Metanephros (tissue), 2 donors: ENCODE data around the gene B3GAT3. TPM values are rescaled to one million over a fixed set of nuclear protein-coding genes. Genes with fewer than 3 reads are reported as not detected.

Experiments
- small RNA-seq: library from RNA; depleted of rRNA; stranded (forward); fragments of <200 nt; gene quantifications from one replicate; pipeline ENCODE3, GENCODE V24; 2014; ENCODE audit warnings: low replicate concordance
- total RNA-seq: library from RNA; depleted of rRNA; stranded (reverse); fragments of >200 nt; gene quantifications from one replicate; pipeline ENCODE4 v1.2.3, GENCODE V29; 2014

Gene B3GAT3
- 28.3 TPM for total RNA-seq

GRCh38 chr11:62621567-62622470 lies at the start of gene B3GAT3:
Gene B3GAT3 (minus strand): TSS chr11:62621986. CDS start chr11:62621947, 39 bp downstream.

GRCh38 chr11:62665075-62665598 lies 43.4 kb upstream of the B3GAT3 start, which contains the start of the genes C11orf98 and CSKMT:
Gene C11orf98 (minus strand): TSS chr11:62665210. CDS start chr11:62665169, 41 bp downstream.
Gene CSKMT (plus strand): TSS chr11:62665312. CDS start chr11:62665880, 568 bp downstream.

GRCh38 chr11:62645946-62646824 lies 24.4 kb upstream of the B3GAT3 start, which contains the start of gene GANAB:
Gene GANAB (minus strand): TSS chr11:62646613. CDS start chr11:62646599, 14 bp downstream.

GRCh38 chr11:62612366-62613290 lies 9.2 kb downstream of the B3GAT3 start, which contains the start of the genes EML3 and ROM1:
Gene EML3 (minus strand): TSS chr11:62612775. CDS start chr11:62612457, 318 bp downstream.
Gene ROM1 (plus strand): TSS chr11:62613257. CDS start chr11:62613282, 25 bp downstream.

GRCh38 chr11:62601372-62602140 lies 20.2 kb downstream of the B3GAT3 start, which contains the start of gene MTA2:
Gene MTA2 (minus strand): TSS chr11:62601865. CDS start chr11:62601450, 415 bp downstream.

DNA sequence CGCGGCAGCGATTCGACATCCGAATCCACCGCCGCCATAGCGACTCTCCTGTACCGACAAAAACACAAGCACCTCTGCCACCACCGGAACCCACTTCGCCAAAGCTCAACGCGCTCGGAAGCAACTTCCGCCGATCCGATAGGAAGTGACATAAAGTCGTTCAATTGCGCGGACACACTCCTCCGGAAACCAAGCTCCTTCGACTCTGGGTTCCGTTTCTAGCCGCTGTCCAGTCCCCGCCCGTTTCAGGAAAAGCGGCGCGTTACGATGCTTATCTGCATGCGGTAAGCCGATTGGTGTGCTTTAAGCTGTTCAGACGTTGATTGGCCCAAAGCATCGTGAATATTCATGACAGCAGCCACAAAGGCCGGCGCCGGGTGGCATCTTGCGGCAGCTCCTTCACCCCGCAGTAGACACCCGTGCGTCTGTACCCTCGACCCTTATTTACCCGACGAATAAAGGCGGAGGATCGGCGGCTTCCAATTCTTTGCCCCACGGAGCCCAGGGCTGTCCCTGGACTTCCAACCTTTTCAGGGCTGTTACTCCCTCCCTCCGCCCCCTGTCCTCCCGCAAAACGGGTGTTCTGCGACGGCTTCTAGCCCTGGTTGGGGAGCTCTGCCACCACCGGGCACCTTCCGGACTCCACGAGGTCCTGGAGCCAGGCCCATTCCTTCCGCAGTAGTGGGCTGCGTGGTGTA lies 30.2 kb downstream of the B3GAT3 start, which contains the start of gene TUT1:
TSS of gene TUT1 (minus strand) at position 76 of the 698 bp plus-strand sequence. CDS start at position 38, 38 bp downstream.

DNA sequence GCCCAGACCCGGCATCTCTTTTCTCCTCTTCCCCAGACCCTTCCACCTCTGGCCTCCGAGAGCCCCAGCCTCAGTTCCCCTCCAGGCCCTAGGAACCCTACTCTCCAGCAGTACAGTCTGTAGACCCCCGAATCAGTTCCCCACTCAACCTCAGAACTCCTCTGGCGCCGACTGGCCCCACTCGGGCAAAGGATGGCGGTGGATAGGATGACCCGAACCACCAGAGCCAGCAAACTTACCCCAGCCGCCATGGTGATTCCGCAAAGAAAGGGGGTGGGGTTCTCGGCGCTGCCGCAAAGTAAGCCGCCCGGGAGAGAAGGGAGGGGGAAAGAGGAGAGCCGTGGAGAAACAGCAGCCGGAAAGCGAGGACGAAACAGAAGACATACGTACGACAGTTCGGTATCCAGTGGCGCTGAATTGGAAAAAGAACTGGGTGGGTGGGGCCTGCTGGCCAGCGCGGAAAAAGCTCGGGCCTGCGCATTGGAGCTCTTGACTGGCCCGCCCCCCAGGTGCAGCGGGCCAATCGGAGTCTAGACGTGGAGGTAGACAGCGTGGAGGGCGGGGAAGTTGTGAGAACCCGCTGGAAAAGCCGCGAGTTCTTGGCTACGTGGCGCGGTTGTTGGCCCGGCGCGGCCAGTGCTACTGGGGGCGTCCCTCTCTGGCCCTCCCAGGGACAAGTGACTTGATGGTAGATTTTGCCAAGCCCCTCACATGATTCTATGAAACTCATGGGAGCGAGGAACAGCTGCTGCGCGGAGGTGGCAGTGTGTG lies 48.0 kb downstream of the B3GAT3 start, which contains the start of gene EEF1G:
TSS of gene EEF1G (minus strand) at position 300 of the 771 bp plus-strand sequence. CDS start at position 251, 49 bp downstream.

Small RNA genes lying within 50 kb of the gene (small RNA-seq; reads per million reads assigned to genes)
- gene AP001458.1 (not detected), gene MIR6747 (0.09 reads per million), gene SNORA57 (not detected)

Other genes starting within 250 kb of the B3GAT3 start
- not detected for gene SCGB1A1, start 203.0 kb downstream of the B3GAT3 start, total RNA-seq
- gene AHNAK, start 75.2 kb downstream of the B3GAT3 start, total RNA-seq = 286 TPM
- gene EEF1G, start 48.1 kb downstream of the B3GAT3 start, total RNA-seq = 1,423 TPM
- gene TUT1, start 30.5 kb downstream of the B3GAT3 start, total RNA-seq = 12.9 TPM
- gene MTA2, start 20.1 kb downstream of the B3GAT3 start, total RNA-seq = 79.0 TPM
- gene EML3, start 9.2 kb downstream of the B3GAT3 start, total RNA-seq = 26.9 TPM
- 1.6 TPM for gene ROM1, start 8.7 kb downstream of the B3GAT3 start, total RNA-seq
- gene GANAB, start 24.6 kb upstream of the B3GAT3 start, total RNA-seq = 253 TPM
- 23.0 TPM for gene INTS5, start 31.3 kb upstream of the B3GAT3 start, total RNA-seq
- gene C11orf98, start 43.2 kb upstream of the B3GAT3 start, total RNA-seq = 20.1 TPM
- 8.9 TPM for gene CSKMT, start 43.3 kb upstream of the B3GAT3 start, total RNA-seq
- 10.2 TPM for gene UQCC3, start 49.7 kb upstream of the B3GAT3 start, total RNA-seq
- gene LBHD1, start 50.3 kb upstream of the B3GAT3 start, total RNA-seq = 4.0 TPM
- gene UBXN1, start 57.1 kb upstream of the B3GAT3 start, total RNA-seq = 89.0 TPM
- gene LRRN4CL, start 67.5 kb upstream of the B3GAT3 start, total RNA-seq = 5.4 TPM
- 79.3 TPM for gene BSCL2, start 85.4 kb upstream of the B3GAT3 start, total RNA-seq
- gene GNG3, start 85.7 kb upstream of the B3GAT3 start, total RNA-seq = not detected
- 39.5 TPM for gene HNRNPUL2, start 105.5 kb upstream of the B3GAT3 start, total RNA-seq
- gene TTC9C, start 106.5 kb upstream of the B3GAT3 start, total RNA-seq = 34.4 TPM
- gene ZBTB3, start 132.2 kb upstream of the B3GAT3 start, total RNA-seq = 14.8 TPM
- gene POLR2G, start 139.6 kb upstream of the B3GAT3 start, total RNA-seq = 87.4 TPM
- gene TAF6L, start 149.4 kb upstream of the B3GAT3 start, total RNA-seq = 36.1 TPM
- gene TMEM179B, start 165.4 kb upstream of the B3GAT3 start, total RNA-seq = 43.4 TPM
- 20.4 TPM for gene TMEM223, start 170.0 kb upstream of the B3GAT3 start, total RNA-seq
- 37.9 TPM for gene NXF1, start 183.5 kb upstream of the B3GAT3 start, total RNA-seq
- gene STX5, start 210.1 kb upstream of the B3GAT3 start, total RNA-seq = 34.2 TPM
- gene TEX54, start 210.9 kb upstream of the B3GAT3 start, total RNA-seq = not detected
- gene WDR74, start 217.6 kb upstream of the B3GAT3 start, total RNA-seq = 33.6 TPM